HCT116 (cell line): Measurements from ENCODE around the gene ARRDC1. TPM values are rescaled to one million over a fixed set of nuclear protein-coding genes. Genes with fewer than 3 reads are reported as not detected.

Experiments
- ATAC-seq: fragments of 200-7000 bp; cut with Tn5 transposase; 2 replicates; pipeline ENCODE4 v1.9.1; 2020; ENCODE audit warnings: mild to moderate bottlenecking, moderate library complexity
- BruUV-seq: library from RNA; stranded (reverse); fragments of 400-500 nt; replicated peaks from 2 replicates; lab custom pipeline; 2021; lab: Mats Ljungman, UMichigan
- CTCF ChIA-PET: fragments of 300-600 bp; sonication (Branson Sonifier 250); formaldehyde crosslinking; loops from one replicate; lab custom pipeline; 2021; ENCODE audit warnings: antibody characterized with exemption; lab: Charles Lee
- POLR2A ChIA-PET: fragments of 300-600, 350-600 bp; sonication (Branson Sonifier 250); formaldehyde crosslinking; loops from one replicate; lab custom pipeline; 2021; ENCODE audit warnings: antibody characterized with exemption; lab: Charles Lee
- RAD21 ChIA-PET, 2 experiments: fragments of 300-600 bp; sonication (Branson Sonifier 250); formaldehyde crosslinking; loops; one replicate each; lab custom pipeline; 2023; ENCODE audit warnings: low total read pairs in 2 of 2; ENCODE audit not compliant: uncharacterized antibody in 2 of 2, unreplicated experiment in 2 of 2, low non-redundant PET in 1 of 2; lab: Charles Lee
- DNase-seq: peaks from one replicate; pipeline ENCODE4 v3.0.0-alpha.2; 2010; ENCODE audit warnings: low read depth, low spot score
- H2AFZ ChIP-seq: fragments of 200-600 bp; shearing (Covaris generic), sonication (generic); 2 replicates; pipeline ENCODE4 v1.6.1; 2017; ENCODE audit warnings: low read depth, mixed run types, mixed read lengths, antibody characterized with exemption, low read length; ENCODE audit not compliant: poor library complexity, severe bottlenecking
- H3K27ac ChIP-seq: 2 replicates; pipeline ENCODE4 v1.5.1; 2012; ENCODE audit warnings: low read depth, low read length
- H3K27me3 ChIP-seq: fragments of 200-600 bp; sonication (generic); 2 replicates; pipeline ENCODE4 v1.6.1; 2016; ENCODE audit warnings: mixed run types, low read length, mixed read lengths; ENCODE audit not compliant: insufficient read depth
- H3K36me3 ChIP-seq, 2 experiments: fragments of 200-500 bp in 1 of 2; fragments of 200-600 bp in 1 of 2; sonication (Bioruptor generic) in 1 of 2; sonication (generic) in 1 of 2; 2 replicates each; pipeline versions ENCODE4 v1.5.1 to v1.6.1; 2014 to 2016; ENCODE audit warnings: low read length in 2 of 2, inconsistent platforms in 1 of 2, mixed read lengths in 1 of 2, mixed run types in 1 of 2; ENCODE audit not compliant: insufficient read depth in 2 of 2, control insufficient read depth in 1 of 2
- H3K4me1 ChIP-seq, 2 experiments: fragments of 200-600 bp in 1 of 2; sonication (generic) in 1 of 2; 2 replicates each; pipeline versions ENCODE4 v1.5.1 to v1.6.1; 2012 to 2017; ENCODE audit warnings: low read length in 2 of 2, inconsistent platforms in 1 of 2, mild to moderate bottlenecking in 1 of 2, mixed read lengths in 1 of 2, mixed run types in 1 of 2, moderate library complexity in 1 of 2; ENCODE audit not compliant: insufficient read depth in 2 of 2, control insufficient read depth in 1 of 2
- H3K4me2 ChIP-seq: fragments of 200-600 bp; sonication (generic); 2 replicates; pipeline ENCODE4 v1.6.1; 2017; ENCODE audit warnings: mixed run types, low read length, mixed read lengths
- H3K4me3 ChIP-seq, 2 experiments: fragments of 200-600 bp in 1 of 2; sonication (generic) in 1 of 2; replicated peaks in 1 of 2; 2 replicates each; pipeline ENCODE4 v1.5.1; 2011 to 2016; ENCODE audit warnings: low read length in 2 of 2, control low read depth in 1 of 2, low read depth in 1 of 2, mild to moderate bottlenecking in 1 of 2, mixed read lengths in 1 of 2, mixed run types in 1 of 2
- H3K79me2 ChIP-seq: fragments of 200-600 bp; sonication (generic); 2 replicates; pipeline ENCODE4 v1.6.1; 2017; ENCODE audit warnings: mild to moderate bottlenecking, mixed run types, low read length, moderate library complexity, mixed read lengths; ENCODE audit not compliant: insufficient read depth
- H3K9ac ChIP-seq: fragments of 200-600 bp; sonication (generic); 2 replicates; pipeline ENCODE4 v1.6.1; 2016; ENCODE audit warnings: low read length, mixed read lengths
- H3K9me2 ChIP-seq: fragments of 200-600 bp; sonication (generic), shearing (Covaris generic); 2 replicates; pipeline ENCODE4 v1.6.1; 2017; ENCODE audit warnings: mixed run types, mild to moderate bottlenecking, moderate library complexity; ENCODE audit not compliant: insufficient read depth
- H3K9me3 ChIP-seq, 2 experiments: fragments of 200-500 bp in 1 of 2; fragments of 200-600 bp in 1 of 2; sonication (Bioruptor generic) in 1 of 2; sonication (generic) in 1 of 2; 2 replicates each; pipeline ENCODE4 v1.6.1; 2014 to 2017; ENCODE audit warnings: low read length in 2 of 2, mixed read lengths in 2 of 2, inconsistent platforms in 1 of 2, low read depth in 1 of 2, mild to moderate bottlenecking in 1 of 2, mixed run types in 1 of 2, moderate library complexity in 1 of 2; ENCODE audit not compliant: control insufficient read depth in 1 of 2, insufficient read depth in 1 of 2
- H4K20me1 ChIP-seq: fragments of 200-600 bp; sonication (generic), shearing (Covaris generic); 2 replicates; pipeline ENCODE4 v1.6.1; 2017; ENCODE audit warnings: mixed run types, mild to moderate bottlenecking, moderate library complexity; ENCODE audit not compliant: insufficient read depth
- CEBPB ChIP-seq: IDR thresholded peaks from 2 replicates; pipeline ENCODE4 v1.6.1; 2012; ENCODE audit warnings: low read depth
- EGR1 ChIP-seq: IDR thresholded peaks from 2 replicates; pipeline ENCODE4 v1.6.1; 2012; ENCODE audit warnings: low read depth
- ELF1 ChIP-seq: IDR thresholded peaks from 2 replicates; pipeline ENCODE4 v1.6.1; 2012; ENCODE audit warnings: low read depth, borderline replicate concordance
- EZH2 ChIP-seq: fragments of 200-600 bp; sonication (generic); IDR thresholded peaks from 2 replicates; pipeline ENCODE4 v1.6.1; 2017; ENCODE audit warnings: antibody characterized with exemption, mixed run types
- FOSL1 ChIP-seq: IDR thresholded peaks from 2 replicates; pipeline ENCODE4 v1.6.1; 2012; ENCODE audit warnings: low read depth
- JUND ChIP-seq: IDR thresholded peaks from 2 replicates; pipeline ENCODE4 v1.6.1; 2012
- MAX ChIP-seq: IDR thresholded peaks from 2 replicates; pipeline ENCODE4 v1.6.1; 2012
- POLR2A ChIP-seq: IDR thresholded peaks from 2 replicates; pipeline ENCODE4 v1.7.0; 2011; ENCODE audit warnings: borderline replicate concordance; ENCODE audit not compliant: insufficient read depth, insufficient read length; ENCODE audit errors: extremely low read depth
- POLR2AphosphoS5 ChIP-seq: IDR thresholded peaks from 2 replicates; pipeline ENCODE4 v1.6.1; 2011; ENCODE audit warnings: mild to moderate bottlenecking, low read depth, low read length, moderate library complexity
- RAD21 ChIP-seq: IDR thresholded peaks from 2 replicates; pipeline ENCODE4 v1.6.1; 2012; ENCODE audit warnings: low read depth, mild to moderate bottlenecking
- SIN3A ChIP-seq: IDR thresholded peaks from 2 replicates; pipeline ENCODE4 v1.6.1; 2012; ENCODE audit warnings: low read depth
- SP1 ChIP-seq: IDR thresholded peaks from 2 replicates; pipeline ENCODE4 v1.6.1; 2012; ENCODE audit warnings: low read depth
- SRF ChIP-seq: IDR thresholded peaks from 2 replicates; pipeline ENCODE4 v1.6.1; 2012; ENCODE audit warnings: low read depth
- TCF7L2 ChIP-seq: IDR thresholded peaks from 2 replicates; pipeline ENCODE4 v1.7.0; 2011; ENCODE audit warnings: borderline replicate concordance, inconsistent platforms; ENCODE audit not compliant: insufficient read depth, insufficient read length; ENCODE audit errors: extremely low read depth
- YY1 ChIP-seq: IDR thresholded peaks from 2 replicates; pipeline ENCODE4 v1.6.1; 2011; ENCODE audit warnings: low read length, low read depth, moderate library complexity, mild to moderate bottlenecking; ENCODE audit not compliant: insufficient replicate concordance; ENCODE audit errors: extremely low read depth
- ZBTB33 ChIP-seq: IDR thresholded peaks from 2 replicates; pipeline ENCODE4 v1.6.1; 2011; ENCODE audit warnings: mild to moderate bottlenecking, low read length, moderate library complexity; ENCODE audit not compliant: insufficient replicate concordance; ENCODE audit errors: extremely low read depth
- ZFX ChIP-seq: fragments of 450-650 bp; IDR thresholded peaks from 2 replicates; pipeline ENCODE4 v1.6.1; 2017
- intact Hi-C: fragments of 100-400 bp; cut with micrococcal nuclease; formaldehyde crosslinking; loops from 2 replicates; pipeline ENCODE4 v1.10.0; 2022
- total RNA-seq: library from RNA; stranded (reverse); gene quantifications from one replicate; pipeline ENCODE4 v1.2.1, GENCODE V29; 2021; ENCODE audit not compliant: unreplicated experiment
- TF ChIP-seq, protein P1 (sequence below): IDR thresholded peaks from 2 replicates; pipeline ENCODE4 v1.6.1; 2012
- TF ChIP-seq, protein P2 (sequence below), 3 experiments: fragments of 200-600 bp in 1 of 3; sonication (generic) in 1 of 3; IDR thresholded peaks in 2 of 3; conservative IDR thresholded peaks in 1 of 3; 2 replicates each; pipeline ENCODE4 v1.5.1; 2012 to 2017; ENCODE audit warnings: low read depth in 2 of 3, low read length in 2 of 3, antibody characterized with exemption in 1 of 3, borderline replicate concordance in 1 of 3, control low read depth in 1 of 3, mild to moderate bottlenecking in 1 of 3, mixed read lengths in 1 of 3, mixed run types in 1 of 3, moderate library complexity in 1 of 3; ENCODE audit not compliant: insufficient read depth in 1 of 3

Gene ARRDC1
- total RNA-seq, 1 experiment from 2014 or later = 82.8 TPM

DNA sequence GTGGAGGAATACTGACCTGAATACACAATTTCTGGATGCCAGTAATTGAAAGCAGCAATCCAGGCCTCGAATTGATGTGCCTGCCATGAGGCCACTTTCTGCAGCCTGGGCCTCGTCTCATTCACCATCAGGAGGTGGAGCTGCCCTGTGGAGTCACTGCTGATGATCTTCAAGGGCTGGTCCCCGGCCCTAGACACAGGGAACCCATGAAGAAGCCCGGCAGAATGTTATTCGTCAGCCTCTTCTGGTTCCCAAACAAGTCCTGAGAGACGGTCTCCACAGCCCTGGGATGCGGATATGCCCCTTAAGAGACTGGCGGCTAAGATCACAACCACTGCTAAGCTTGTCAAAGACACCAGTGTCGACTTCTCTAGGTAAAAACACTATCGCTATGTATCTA, 31.3 kb upstream of the ARRDC1 start:
- H3K9me3 ChIP-seq = no peaks in the 10 kb centered on the region
- no TSS peak for BruUV-seq
- no peaks in the 10 kb centered on the region for H3K9me2 ChIP-seq
- H3K79me2 ChIP-seq = peaks cover 74% of the 10 kb centered on the region
- H3K9ac ChIP-seq = no peak overlapping the region
- no peak overlapping the region for H2AFZ ChIP-seq
- H3K36me3 ChIP-seq = peaks cover 19 to 45% of the 10 kb centered on the region in 2 experiments
- DNase-seq (no peak), ATAC-seq (no peak)
- no peaks in the 10 kb centered on the region for H4K20me1 ChIP-seq
- ChIA-PET POLR2A (interaction anchor here (0.6 kb wide), 1 partner anchor 158 kb away, joined by 3 read pairs; no protein-coding TSS in a partner anchor), CTCF (no interaction called here), RAD21 (no interaction called here)
- no peak overlapping the region for H3K4me3 ChIP-seq
- no peak overlapping the region for H3K27ac ChIP-seq
- TF ChIP-seq POLR2A = no peak
- TF ChIP-seq SIN3A = no peak
- TF ChIP-seq FOSL1 = no peak
- no peak for TF ChIP-seq TCF7L2
- TF ChIP-seq, protein P1, sequence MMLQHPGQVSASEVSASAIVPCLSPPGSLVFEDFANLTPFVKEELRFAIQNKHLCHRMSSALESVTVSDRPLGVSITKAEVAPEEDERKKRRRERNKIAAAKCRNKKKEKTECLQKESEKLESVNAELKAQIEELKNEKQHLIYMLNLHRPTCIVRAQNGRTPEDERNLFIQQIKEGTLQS = no peak
- no peak for TF ChIP-seq ZFX
- TF ChIP-seq CEBPB = no peak
- no peak for TF ChIP-seq ZBTB33
- TF ChIP-seq JUND = no peak
- TF ChIP-seq YY1 = no peak
- no peak for TF ChIP-seq SP1
- no peak for TF ChIP-seq MAX
- TF ChIP-seq RAD21 = no peak
- no peak for TF ChIP-seq EZH2
- no peak for TF ChIP-seq ELF1
- TF ChIP-seq, protein P2, sequence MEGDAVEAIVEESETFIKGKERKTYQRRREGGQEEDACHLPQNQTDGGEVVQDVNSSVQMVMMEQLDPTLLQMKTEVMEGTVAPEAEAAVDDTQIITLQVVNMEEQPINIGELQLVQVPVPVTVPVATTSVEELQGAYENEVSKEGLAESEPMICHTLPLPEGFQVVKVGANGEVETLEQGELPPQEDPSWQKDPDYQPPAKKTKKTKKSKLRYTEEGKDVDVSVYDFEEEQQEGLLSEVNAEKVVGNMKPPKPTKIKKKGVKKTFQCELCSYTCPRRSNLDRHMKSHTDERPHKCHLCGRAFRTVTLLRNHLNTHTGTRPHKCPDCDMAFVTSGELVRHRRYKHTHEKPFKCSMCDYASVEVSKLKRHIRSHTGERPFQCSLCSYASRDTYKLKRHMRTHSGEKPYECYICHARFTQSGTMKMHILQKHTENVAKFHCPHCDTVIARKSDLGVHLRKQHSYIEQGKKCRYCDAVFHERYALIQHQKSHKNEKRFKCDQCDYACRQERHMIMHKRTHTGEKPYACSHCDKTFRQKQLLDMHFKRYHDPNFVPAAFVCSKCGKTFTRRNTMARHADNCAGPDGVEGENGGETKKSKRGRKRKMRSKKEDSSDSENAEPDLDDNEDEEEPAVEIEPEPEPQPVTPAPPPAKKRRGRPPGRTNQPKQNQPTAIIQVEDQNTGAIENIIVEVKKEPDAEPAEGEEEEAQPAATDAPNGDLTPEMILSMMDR (IDR thresholded peaks at IDR 0.05 in 2 of 3, conservative IDR thresholded peaks at IDR 0.05 in 1 of 3; ENCODE audit: borderline replicate concordance in 1 of 3, insufficient read depth in 1 of 3, low read depth in 2 of 3, low read length in 2 of 3) = no peak
- no peak for TF ChIP-seq SRF
- no peak for TF ChIP-seq POLR2AphosphoS5
- TF ChIP-seq EGR1 = no peak
- H3K27me3 ChIP-seq = no peaks in the 10 kb centered on the region
- H3K4me2 ChIP-seq = no peak overlapping the region
- H3K4me1 ChIP-seq = peaks cover 6 to 13% of the 10 kb centered on the region in 2 experiments; a peak in 3 of 4 replicates
- intact Hi-C loops = no loop called here
